ENCODE data around the gene SF3A2.

GRCh38 chr19:2270157-2270422 lies 33.5 kb downstream of the SF3A2 start:
- TF ChIP-seq GLIS3 (CRISPR knock-in tag; IDR thresholded peaks at IDR 0.05) (no peak), PATZ1 (CRISPR knock-in tag; IDR thresholded peaks at IDR 0.05; ENCODE audit: borderline replicate concordance) (no peak), TOX (CRISPR knock-in tag; IDR thresholded peaks at IDR 0.05; ENCODE audit: borderline replicate concordance) (no peak), PPARA (CRISPR knock-in tag; IDR thresholded peaks at IDR 0.05; ENCODE audit: borderline replicate concordance) (no peak), CREB5 (CRISPR knock-in tag; IDR thresholded peaks at IDR 0.05; ENCODE audit: low read depth) (no peak), ARNTL (CRISPR knock-in tag; IDR thresholded peaks at IDR 0.05; ENCODE audit: borderline replicate concordance, low read depth) (no peak), ZFP3 (CRISPR knock-in tag; IDR thresholded peaks at IDR 0.05) (no peak), OSR1 (CRISPR knock-in tag; IDR thresholded peaks at IDR 0.05) (no peak), ESRRG (CRISPR knock-in tag; IDR thresholded peaks at IDR 0.05) (no peak), TSHZ2 (CRISPR knock-in tag; IDR thresholded peaks at IDR 0.05) (no peak), SNAI2 (CRISPR knock-in tag; IDR thresholded peaks at IDR 0.05) (no peak), POU6F1 (CRISPR knock-in tag; IDR thresholded peaks at IDR 0.05; ENCODE audit: borderline replicate concordance, low read depth) (no peak)
